GM12892 (cell line): Measurements from ENCODE around the gene SUGCT.

Experiments used
- POLR2A ChIP-seq: IDR thresholded peaks from 2 replicates; pipeline ENCODE4 v1.6.1; 2011; ENCODE audit warnings: low read depth, low read length, control low read depth
- POLR2AphosphoS5 ChIP-seq: IDR thresholded peaks from 2 replicates; pipeline ENCODE4 v1.6.1; 2011; ENCODE audit warnings: low read depth, low read length, control low read depth

- no peak for TF ChIP-seq POLR2A
- no peak for TF ChIP-seq POLR2AphosphoS5
Measured at GRCh38 chr7:40638545-40639320, 503.9 kb downstream of the SUGCT start.
